ENCODE results near the gene DCST1.

GRCh38 chr1:155017041-155017945 is 16.3 kb upstream of the DCST1 start:
- TF ChIP-seq CTCF (IDR thresholded peaks at IDR 0.05; ENCODE audit: extremely low read depth in 1 of 2, insufficient read depth in 1 of 2, low read depth in 1 of 2, low read length in 2 of 2) (peak; percentile 100), POLR2AphosphoS5 (IDR thresholded peaks at IDR 0.05; ENCODE audit: insufficient read depth, low read depth, low read length) (peak; percentile 78), MYC (IDR thresholded peaks at IDR 0.05; ENCODE audit: low read depth, low read length) (no peak), POLR2A (IDR thresholded peaks at IDR 0.05; ENCODE audit: low read depth, low read length) (peak; percentile 57), FOS (IDR thresholded peaks at IDR 0.05; ENCODE audit: borderline replicate concordance, insufficient read depth, low read length) (peak; percentile 45), EZH2 (IDR thresholded peaks at IDR 0.05; ENCODE audit: borderline replicate concordance, low read depth, low read length, severe bottlenecking) (no peak), GATA2 (IDR thresholded peaks at IDR 0.05; ENCODE audit: insufficient read depth, insufficient read length, low read depth, low read length) (no peak), MAX (IDR thresholded peaks at IDR 0.05; ENCODE audit: insufficient read depth, insufficient read length) (peak; percentile 35), JUN (IDR thresholded peaks at IDR 0.05; ENCODE audit: borderline replicate concordance, insufficient read depth, insufficient read length, low read depth) (no peak)
